HG03066 (cell line): ENCODE results near the gene SLC6A12.
"Not testable (repeated sequence)": the region's sequence is repeated elsewhere in the genome, so short reads cannot be mapped to it uniquely, and the experiment has no call there.

Experiments used
- ATAC-seq: cut with Tn5 transposase; IDR thresholded peaks from one replicate; pipeline ENCODE4 v1.9.1; 2021; ENCODE audit warnings: low read depth; ENCODE audit not compliant: unreplicated experiment

Gene SLC6A12

DNA sequence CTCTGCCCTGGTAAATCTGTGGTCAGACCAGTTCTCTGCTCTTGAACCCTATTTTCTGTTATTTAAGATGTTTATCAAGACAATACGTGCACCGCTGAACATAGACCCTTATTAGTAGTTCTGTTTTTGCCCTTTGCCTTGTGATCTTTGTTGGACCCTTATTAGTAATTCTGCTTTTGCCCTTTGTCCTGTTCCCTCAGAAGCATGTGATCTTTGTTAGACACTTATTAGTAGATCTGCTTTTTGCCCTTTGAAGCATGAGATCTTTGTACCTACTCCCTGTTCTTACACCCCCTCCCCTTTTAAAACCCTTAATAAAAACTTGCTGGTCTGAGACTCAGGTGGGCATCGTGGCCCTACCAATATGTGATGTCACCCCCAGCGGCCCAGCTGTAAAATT, 22.0 kb upstream of the SLC6A12 start:
- ATAC-seq, result not testable (repeated sequence)

DNA sequence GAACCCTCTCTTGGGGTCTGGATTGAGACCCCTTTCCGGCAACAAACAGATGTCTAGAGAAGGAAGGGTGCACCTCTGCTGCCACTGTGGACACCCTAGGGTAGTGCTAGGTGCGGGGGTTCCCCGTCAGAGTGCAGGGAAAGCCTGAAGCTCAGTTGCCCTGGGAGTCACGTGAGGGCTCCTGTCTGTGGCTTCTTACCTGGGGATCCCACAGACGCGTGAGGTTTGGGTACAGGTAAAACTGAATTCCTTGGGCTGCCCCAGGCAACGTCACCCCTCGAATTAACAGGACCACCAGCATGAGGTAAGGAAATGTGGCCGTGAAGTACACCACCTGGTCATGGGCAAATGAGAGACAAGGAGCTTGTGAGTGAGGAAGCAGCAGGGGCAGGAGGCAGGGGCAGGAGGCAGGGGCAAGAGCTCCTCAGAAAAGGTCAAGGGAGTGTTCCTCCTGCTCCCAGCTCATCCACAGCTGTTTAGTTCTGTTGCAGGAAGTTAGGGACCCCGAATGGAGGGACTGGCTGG, 21.0 kb upstream of the SLC6A12 start:
- ATAC-seq, result no peak

DNA sequence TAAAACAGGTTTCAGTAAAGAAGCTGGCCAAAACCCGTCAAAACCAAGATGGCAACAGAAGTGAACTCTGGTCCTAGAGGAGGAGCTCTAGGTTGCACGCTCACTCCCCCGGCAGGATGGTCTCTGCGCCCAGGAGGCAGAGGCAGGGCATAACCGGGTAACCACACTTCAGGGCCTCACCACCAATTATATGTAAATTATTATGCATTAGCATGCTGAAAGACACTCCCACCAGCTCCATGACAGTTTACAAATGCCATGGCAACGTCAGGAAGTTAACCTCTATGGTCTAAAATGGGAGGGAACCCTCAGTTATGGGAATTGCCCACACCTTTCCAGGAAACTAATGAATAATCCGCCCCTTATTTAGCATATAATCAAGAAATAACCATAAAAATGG, 20.1 kb upstream of the SLC6A12 start:
- ATAC-seq, result no peak

DNA sequence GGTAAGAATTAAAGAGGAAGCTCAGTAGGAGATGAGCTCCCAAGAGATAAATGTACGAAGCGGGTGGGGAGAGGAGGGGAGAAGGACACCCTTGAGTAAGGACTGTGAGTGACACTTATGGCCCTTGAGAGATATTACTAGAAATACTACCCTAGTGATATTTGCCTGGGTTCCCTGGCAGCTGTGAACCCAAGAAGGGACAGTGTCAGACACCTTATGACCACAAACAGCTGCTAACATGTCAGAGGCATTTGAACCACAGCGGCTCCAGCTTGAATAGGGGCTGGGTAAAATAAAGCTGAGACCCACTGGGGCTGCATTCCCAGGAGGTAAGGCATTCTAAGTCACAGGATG, 19.6 kb upstream of the SLC6A12 start:
- ATAC-seq, result no peak

DNA sequence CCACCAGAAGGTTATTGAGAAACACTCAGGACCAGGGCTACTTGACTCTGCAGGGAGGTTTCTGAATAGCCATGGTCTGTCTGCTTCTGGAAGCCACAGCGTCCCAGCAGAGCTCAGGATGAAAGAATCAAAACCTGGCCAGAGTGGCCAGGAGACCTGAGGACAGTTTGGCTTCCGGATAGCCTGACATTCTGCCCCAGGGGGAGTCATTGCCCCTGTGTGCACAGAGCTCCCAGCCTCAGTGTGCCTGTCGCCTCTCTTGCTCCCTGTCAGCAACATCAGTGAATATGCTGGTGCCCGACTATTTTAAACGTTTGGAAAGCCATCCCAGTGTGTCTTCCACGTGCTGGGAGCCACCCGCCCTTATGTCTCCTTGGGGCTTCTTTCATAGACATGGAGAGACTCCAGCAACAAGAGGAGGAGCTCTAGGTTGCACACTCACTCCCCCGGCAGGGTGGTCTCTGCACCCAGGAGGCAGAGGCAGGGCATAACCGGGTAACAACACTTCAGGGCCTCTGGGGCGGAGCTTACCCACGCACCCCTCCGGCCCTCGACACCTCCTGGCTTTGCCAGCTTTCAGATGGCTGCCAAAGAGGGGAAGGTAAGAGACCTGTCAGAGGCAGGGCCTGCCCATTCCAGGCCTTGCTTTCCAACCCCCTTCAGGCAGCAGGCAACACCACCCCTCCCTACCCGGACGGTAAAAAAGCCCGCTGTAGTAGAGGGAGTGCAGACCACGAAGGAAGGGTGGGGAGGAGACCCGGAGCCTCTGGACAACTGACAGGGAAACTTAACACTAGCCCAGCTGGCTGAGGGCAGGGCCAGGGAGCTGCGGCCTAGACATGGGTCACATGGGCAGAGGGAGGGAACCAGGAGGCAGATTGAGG, 19.0 kb upstream of the SLC6A12 start:
- ATAC-seq, result no peak

DNA sequence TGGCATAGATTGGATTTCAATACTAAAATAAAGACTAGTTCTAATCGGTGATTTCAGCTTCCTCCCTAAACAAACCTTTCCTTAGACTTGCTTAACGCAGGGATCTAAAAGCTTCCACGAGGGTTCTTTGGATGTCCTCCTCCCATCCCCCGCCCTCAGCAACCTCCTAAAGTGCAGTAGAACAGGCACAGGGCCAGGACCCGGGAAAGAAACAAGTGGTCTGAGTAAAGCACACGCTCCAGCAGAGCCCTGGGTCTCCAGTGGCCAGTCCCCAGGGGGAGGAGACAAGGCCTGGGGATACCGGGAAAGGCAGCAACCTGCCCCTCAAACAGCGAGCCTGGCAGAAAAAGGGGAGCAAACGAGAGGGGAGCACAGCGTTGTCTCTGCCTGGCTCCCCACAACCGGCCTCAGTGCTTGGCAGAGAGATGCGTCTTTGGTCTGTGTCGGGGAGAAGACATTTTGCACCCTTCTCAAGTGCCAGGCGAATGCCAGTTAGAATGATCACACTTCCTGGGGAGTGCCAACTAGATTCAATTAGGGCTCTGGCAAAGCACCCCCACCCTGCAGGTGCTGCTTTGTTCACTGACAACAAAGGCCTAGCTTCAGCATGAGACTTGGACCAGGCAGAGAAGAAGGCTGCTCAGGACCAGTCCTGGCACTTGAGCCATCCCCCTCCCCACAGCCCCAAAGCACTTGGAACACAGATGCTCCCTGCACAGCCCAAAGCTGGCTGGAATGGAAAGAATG, 17.1 kb upstream of the SLC6A12 start:
- no peak for ATAC-seq

DNA sequence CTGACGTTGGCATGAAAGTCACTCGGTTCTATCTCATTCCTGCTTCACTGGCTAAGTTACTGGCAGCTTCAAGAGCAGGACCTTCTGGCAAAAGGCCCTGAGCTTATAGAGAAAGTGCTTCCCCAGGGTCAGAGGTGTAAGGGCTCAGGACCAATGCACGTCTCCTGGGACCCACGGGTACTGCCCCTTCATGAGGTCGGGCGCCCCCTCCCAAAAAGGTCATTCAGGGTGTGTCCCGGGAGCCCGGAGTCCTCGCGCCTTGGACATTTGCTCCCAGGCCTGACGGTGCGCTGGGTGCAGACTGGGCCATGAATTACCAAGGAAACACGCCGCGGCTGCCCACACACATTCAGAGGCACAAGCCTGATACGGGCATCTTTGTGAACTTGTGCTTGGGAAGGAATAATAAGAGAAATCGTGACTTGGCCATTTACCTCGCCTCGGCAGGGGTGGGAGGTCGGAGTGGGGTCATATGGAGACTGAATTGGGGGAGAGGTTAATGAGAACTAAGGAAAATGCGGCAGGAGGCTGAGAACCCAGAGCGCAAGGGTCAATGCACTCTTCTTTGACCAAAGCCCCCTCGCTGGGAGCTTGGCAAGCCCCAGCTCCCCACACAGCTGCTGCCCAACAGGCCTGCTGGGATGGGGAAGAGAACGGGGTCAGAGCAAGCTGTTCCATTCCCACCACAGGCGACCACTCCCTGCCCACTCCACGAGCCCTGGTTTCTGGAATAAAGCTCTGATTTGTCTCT, 15.7 kb upstream of the SLC6A12 start:
- no peak for ATAC-seq

DNA sequence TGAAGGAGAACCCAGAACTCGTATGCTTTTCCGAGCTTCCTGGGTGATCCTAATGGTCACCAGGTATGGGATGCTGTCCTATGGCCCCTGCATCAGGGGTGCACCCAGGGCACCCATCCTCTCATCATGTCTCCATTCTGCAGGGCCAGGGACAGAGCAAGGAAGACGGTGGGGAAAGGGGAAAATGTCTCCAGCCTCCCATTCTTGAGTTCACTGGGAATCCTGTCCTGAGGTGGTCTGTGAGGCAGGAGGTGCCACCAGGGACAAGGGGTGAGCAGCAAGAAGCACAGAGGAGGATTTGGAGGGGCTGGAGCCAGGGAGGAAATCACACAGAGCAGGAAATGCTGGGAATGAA, 14.9 kb upstream of the SLC6A12 start:
- ATAC-seq, result no peak

DNA sequence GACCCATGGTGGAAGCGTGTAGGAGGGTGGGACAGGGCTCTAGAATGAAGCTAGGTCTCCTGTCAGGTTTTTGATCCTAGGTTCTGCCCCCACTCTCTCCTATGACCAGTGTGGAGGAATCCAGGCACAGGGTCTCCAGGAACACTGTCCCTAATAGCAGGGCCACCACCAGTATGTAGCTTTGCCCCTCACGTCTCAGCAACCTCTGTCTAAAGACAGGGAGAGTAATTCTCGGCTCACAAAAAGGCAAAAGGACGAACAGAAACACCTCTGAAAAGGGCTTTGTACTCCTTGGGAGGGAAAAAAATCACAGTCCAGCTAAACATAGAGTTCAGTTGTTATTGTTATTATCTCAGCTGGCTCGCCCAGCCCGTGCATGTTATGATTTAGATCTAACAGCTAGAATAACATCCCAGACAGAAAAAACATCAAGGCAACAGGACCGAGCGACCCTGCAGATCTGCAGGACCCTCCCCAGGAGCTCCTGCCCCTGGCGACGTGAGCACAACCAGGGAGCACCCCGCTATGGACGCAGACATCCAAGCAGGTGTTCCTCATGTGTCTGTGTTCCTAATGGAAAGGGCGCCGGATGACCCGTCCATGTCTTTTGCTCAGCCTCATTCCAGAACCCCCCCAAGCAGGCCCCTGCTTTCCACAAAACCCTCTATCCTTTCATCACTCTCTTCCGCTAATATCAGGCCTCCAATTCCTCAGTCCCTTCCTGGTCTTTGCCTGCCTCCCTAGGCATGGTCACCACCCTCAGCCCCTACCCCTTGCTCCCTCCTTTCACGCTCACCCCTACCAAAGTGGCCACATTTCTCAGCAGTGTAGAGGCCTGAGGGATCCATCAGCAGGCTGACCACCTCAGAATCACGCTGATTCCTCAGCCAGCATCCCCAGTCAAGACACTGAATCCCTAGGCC, 14.2 kb upstream of the SLC6A12 start:
- no peak for ATAC-seq

DNA sequence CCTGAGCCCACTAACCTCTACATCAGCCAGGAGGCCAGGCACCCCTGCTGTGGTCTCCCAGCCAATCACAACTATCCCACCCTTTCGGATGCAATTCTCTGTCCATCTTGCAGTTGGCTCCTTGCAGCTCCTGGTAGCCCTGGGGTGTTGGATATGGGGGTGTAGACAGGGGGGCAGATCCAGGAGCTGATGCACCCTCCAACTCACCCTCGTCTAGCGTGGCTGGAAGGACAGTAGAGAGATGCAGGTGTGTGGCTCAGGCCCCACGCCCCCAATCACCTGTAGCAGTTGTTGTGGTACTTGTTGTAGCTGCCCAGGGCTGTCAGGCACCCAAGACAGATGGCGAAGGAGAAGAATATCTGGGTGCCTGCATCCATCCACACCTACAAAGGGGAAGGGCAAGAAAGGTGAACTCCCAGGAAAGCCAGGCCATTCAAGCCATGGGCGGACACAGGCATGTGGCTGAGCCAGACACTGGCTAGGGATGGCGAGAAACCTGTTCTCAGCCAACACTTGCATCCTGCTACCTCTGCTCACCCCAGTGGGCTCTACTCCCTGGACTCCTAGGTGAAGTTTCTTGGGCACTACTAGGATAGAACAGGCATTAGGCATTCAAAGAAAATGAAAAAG, 13.4 kb upstream of the SLC6A12 start:
- no peak for ATAC-seq

DNA sequence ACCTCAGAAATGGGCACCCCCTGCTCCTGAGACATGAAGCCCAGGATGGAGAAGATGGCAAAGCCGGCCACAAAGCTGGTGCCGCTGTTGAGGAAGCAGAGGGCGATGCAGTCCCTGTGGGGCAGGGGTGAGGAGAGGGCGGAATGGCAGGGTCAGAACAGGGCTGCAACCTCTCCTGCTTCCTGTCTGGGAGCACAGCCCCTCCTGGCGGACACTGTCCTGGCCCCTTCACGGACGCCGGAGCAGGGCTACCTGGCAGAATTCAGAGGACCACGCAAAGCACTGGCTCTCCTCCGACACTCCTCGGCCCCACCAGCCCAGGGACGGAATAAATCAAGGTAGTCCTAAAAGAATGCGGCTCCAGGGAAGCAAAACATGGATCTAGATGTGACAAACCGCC, 12.4 kb upstream of the SLC6A12 start:
- ATAC-seq, result no peak

DNA sequence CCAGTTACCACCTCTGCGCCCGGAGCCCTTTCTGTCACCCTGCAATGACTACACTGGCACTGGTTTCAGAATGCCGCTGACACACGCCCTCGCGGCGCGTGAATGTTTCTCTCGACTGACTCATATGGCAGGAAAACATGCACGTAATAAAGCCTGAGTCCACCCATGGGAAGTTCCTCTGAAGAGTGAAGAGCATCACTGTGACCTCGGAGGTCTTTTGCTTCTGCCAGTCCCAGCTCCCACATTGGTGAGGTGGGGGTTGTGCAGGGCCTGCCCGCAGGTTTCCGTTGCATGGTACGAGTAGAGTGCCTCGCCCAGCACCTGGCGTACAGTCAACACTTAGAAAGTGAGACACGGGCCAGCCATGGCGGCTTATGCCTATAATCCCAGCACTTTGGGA, 11.1 kb upstream of the SLC6A12 start:
- no peak for ATAC-seq

DNA sequence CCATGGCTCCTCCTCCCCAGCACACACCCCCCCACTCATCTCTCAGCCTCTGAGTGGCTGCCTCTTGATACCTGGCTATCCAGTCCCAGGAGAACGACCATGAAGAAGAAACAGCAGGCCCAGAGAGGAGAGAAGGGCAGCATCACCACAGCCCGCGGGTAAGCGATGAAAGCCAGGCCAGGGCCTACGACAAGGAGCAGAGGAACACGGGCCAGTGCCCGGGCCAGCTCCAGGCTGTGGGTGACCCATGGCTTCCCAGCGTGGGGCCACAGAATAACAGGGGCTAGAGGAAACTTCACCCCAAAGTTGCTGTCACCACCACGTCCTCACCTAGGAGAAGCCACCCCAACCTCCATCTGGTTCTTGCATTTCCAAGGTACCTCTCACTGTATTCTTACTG, 10.4 kb upstream of the SLC6A12 start:
- no peak for ATAC-seq

DNA sequence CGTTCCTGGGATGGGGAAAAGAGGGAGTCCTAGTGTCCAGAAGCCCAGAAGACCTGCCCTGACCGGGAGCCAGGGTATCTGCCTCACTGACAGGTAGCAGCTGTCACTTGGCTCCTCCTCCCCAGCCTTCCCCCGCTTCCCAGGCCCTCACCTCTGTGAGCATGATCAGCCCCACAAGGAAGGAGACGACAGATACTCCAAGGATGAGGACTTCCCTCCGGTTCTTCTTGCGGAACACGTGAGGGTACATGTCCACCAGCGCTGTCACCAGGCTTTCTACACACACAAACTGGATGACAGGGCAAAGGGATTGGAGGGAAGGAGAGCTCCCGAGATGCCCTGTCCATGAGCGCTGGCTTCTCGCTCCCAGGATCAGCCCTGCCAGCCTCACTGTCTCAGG, 9.9 kb upstream of the SLC6A12 start:
- no peak for ATAC-seq

DNA sequence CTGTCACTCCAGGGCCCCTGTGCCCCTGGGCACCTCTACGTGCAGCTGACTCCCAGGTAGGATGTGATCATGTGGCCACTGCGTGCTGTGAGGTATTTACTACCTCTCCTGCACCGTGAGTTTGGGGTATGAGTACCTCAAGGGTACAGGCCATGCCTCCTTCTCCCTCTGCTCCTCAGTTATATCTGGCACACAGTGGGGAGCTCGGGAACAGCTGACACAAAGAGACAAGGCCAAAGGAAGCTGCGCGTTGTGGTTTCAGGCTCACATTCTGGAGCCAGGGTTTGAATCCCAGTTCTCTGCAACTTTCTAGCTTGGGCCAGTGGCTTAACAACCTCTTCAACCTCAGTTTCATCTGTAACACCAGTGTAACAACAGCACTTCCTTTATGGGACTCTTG, 7.8 kb upstream of the SLC6A12 start:
- ATAC-seq, result no peak

DNA sequence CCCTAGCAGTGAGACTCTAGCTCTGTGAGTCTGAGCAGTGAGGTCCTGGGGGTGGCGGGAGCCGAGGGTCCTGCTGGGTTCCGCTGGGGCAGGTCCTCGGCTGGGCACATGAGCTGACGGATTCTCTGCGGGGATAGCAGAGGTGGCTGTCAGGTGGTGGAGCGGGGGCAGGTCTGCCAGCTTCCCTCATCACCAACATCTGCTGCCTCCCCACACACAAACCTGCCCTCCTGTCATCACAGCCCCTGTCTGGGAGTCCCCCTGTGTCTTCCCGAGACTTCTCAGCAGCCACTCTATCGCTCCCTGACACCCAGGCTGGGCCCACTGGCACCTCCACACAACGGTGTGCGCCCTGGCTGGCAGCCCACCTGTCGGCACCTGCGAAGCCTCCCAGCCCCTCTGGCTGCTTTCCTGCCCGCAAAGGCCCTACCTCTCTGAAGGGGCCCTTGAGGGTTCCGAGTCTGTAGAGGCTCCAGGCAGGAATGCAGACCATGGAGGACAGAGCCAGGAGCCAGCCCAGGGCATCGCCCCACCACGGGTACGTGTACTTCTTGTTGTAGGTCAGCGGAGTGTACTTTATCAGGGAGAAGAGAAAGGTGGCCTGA, 7.1 kb upstream of the SLC6A12 start:
- ATAC-seq, result no peak

DNA sequence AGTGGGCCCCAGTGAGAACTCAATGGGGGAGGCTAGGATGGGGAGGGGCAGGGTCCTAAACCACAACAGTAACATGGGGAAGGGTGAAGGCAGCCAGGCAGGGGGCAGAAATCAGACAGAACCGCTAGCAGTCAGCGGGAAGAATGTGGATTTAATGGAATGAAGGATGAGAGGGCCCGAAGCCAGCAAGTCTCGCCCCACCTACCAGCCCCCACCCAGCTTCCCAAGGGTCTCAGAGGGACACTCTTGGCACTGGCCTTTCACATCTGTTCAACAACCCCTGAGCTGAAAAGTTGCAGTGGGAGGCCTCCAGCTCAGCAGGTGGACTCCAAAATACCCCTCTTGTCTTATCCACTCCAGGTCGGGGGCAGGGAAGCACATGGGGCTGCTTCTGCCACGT, 6.5 kb upstream of the SLC6A12 start:
- no peak for ATAC-seq

DNA sequence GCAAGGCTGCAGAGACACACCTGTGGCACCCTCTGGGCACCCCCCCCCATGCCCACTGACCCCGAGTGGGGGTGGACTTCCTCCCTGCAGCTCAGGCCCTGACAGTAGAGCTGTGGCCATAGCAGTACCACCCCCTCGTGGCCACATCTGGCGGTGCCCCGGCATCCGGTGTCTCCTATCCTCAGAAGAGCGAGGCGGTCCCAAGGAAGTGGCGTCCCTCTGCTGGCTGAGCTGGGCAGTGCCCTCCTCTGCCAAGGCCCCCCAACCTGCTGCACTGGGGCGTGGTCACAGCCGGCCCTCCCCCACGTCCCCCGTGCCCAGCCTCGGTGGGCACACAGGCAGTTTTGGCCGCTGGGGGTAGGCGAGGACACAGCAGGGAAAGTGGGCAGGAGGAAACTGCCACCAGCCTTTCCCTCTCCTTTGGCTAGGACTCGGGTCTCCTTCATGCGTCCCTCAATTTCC, 6.0 kb upstream of the SLC6A12 start:
- ATAC-seq, result no peak
